Erythroblast (primary cell): ENCODE measurements around the gene ZNF507.

Experiments
- GATA1 ChIP-seq: IDR thresholded peaks from 2 replicates; pipeline ENCODE4 v1.6.1; 2011; ENCODE audit warnings: low read depth, mild to moderate bottlenecking, control low read depth, low read length, moderate library complexity
- POLR2A ChIP-seq: IDR thresholded peaks from 2 replicates; pipeline ENCODE4 v1.6.1; 2011; ENCODE audit warnings: mild to moderate bottlenecking, low read length

DNA sequence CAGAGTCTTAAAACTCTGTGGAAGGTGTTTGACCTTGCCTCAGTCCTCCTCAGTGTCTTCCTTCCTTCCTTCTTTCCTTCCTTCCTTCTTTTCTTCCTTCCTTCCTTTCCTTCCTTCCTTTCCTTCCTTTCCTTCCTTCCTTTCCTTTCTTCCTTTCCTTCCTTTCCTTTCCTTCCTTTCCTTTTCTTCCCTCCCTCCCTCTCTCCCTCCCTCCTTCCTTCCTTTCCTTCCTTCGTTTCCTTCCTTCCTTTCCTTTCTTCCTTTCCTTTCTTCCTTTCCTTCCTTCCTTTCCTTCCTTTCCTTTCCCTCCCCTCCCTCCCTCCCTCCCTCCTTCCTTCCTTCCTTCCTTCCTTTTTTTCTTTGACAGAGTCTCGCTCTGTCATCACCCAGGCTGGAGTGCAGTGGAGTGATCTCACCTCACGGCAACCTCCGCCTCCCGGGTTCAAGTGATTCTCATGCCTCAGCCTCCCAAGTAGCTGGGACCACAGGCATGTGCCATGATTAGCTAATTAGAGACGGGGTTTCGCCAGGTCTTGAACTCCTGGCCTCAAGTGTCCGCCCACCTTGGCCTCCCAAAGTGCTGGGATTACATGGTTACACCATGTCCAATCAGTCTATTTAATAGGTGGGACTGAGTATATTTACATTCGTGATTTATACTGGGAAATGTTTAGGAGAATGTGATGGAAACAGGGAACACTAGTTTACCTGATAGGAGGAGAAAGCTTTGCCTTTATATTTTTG, 16.3 kb downstream of the ZNF507 start:
- TF ChIP-seq POLR2A (no peak), GATA1 (no peak)
